K562 (cell line): ENCODE data around the gene ATP7B. TPM values are rescaled to one million over a fixed set of nuclear protein-coding genes. Genes with fewer than 3 reads are reported as not detected.
A peak's percentile ranks its signal among the peaks of the same experiment; 100 is the strongest.

Source experiments
- AFF1 ChIP-seq, 2 experiments: fragments of 450-650 bp; IDR thresholded peaks; 2 replicates each; pipeline ENCODE4 v1.6.1; 2018; ENCODE audit warnings: mild to moderate bottlenecking in 2 of 2, low read depth in 1 of 2; ENCODE audit not compliant: partially characterized antibody in 2 of 2
- GMEB1 ChIP-seq: fragments of 250-450 bp; sonication (Bioruptor Pico); IDR thresholded peaks from 2 replicates; pipeline ENCODE4 v1.4.0; 2020; ENCODE audit warnings: mild to moderate bottlenecking
- HDAC1 ChIP-seq, 2 experiments: fragments of 450-650 bp; IDR thresholded peaks; 2 replicates each; pipeline ENCODE4 v1.6.1; 2016 to 2017; ENCODE audit warnings: inconsistent platforms in 1 of 2, mild to moderate bottlenecking in 1 of 2, moderate library complexity in 1 of 2
- HDAC3 ChIP-seq: fragments of 450-650 bp; IDR thresholded peaks from 2 replicates; pipeline ENCODE4 v1.6.1; 2018; ENCODE audit warnings: borderline replicate concordance, mild to moderate bottlenecking, moderate library complexity; ENCODE audit not compliant: partially characterized antibody
- MXI1 ChIP-seq: IDR thresholded peaks from 2 replicates; pipeline ENCODE4 v1.6.1; 2011; ENCODE audit warnings: low read depth, mild to moderate bottlenecking, improper control_type of control experiment, low read length
- NFIC ChIP-seq: fragments of 450-650 bp; IDR thresholded peaks from 2 replicates; pipeline ENCODE4 v1.6.1; 2017; ENCODE audit warnings: mild to moderate bottlenecking, inconsistent platforms
- PHF21A ChIP-seq: fragments of 450-650 bp; IDR thresholded peaks from 2 replicates; pipeline ENCODE4 v1.6.1; 2017; ENCODE audit warnings: low read depth, borderline replicate concordance
- PPARD ChIP-seq: fragments of 250-450 bp; sonication (Bioruptor Pico); IDR thresholded peaks from 2 replicates; pipeline ENCODE4 v1.8.0; 2022; ENCODE audit warnings: inconsistent platforms, mild to moderate bottlenecking, moderate library complexity
- RAD21 ChIP-seq, 2 experiments: fragments of 250-450 bp in 1 of 2; fragments of 450-650 bp in 1 of 2; sonication (Bioruptor Pico) in 1 of 2; formaldehyde crosslinking in 1 of 2; IDR thresholded peaks in 1 of 2; conservative IDR thresholded peaks in 1 of 2; 2 replicates each; pipeline versions ENCODE4 v1.4.0 to v1.8.0; 2020 to 2022; ENCODE audit warnings: mild to moderate bottlenecking in 2 of 2, moderate library complexity in 1 of 2
- TFAP4 ChIP-seq: sonication (generic); formaldehyde crosslinking; IDR thresholded peaks from 2 replicates; pipeline ENCODE4 v1.8.0; 2022; ENCODE audit warnings: missing genetic modification reagents, mild to moderate bottlenecking, moderate library complexity, borderline replicate concordance
- USF2 ChIP-seq: sonication (generic); formaldehyde crosslinking; IDR thresholded peaks from 2 replicates; pipeline ENCODE4 v1.5.0; 2020; ENCODE audit warnings: missing genetic modification reagents
- VEZF1 ChIP-seq: fragments of 200-800 bp; sonication (Bioruptor generic); IDR thresholded peaks from 2 replicates; pipeline ENCODE4 v1.6.1; 2017; ENCODE audit warnings: missing genetic modification characterization, missing compliant biosample characterization
- YY1 ChIP-seq, 3 experiments: IDR thresholded peaks; 2 replicates each; pipeline ENCODE4 v1.6.1; 2011; ENCODE audit warnings: low read length in 2 of 3, mild to moderate bottlenecking in 2 of 3, moderate library complexity in 2 of 3, borderline replicate concordance in 1 of 3, control low read depth in 1 of 3, low read depth in 1 of 3; ENCODE audit not compliant: insufficient read depth in 3 of 3, insufficient replicate concordance in 2 of 3, control insufficient read depth in 1 of 3, insufficient read length in 1 of 3; ENCODE audit errors: extremely low read depth in 1 of 3
- ZNF263 ChIP-seq: sonication (generic); formaldehyde crosslinking; IDR thresholded peaks from 2 replicates; pipeline ENCODE4 v1.8.0; 2022; ENCODE audit warnings: mild to moderate bottlenecking, missing genetic modification reagents, borderline replicate concordance
- polyA plus RNA-seq, 8 experiments: library from polyadenylated mRNA; depleted of rRNA in 4 of 8; stranded (reverse) in 5 of 8; unstranded in 3 of 8; fragments of >200 nt; fragmentation: Nextera tagmentation in 2 of 8; fragmentation: Illumina TruSeq in 1 of 8; extraction: Ambion mirVana in 2 of 8; extraction: Trizol in 1 of 8; gene quantifications; 2 replicates each; pipeline versions ENCODE4 v1.2.1 to v1.2.3, GENCODE V29; 2011 to 2014; ENCODE audit warnings: inconsistent platforms in 1 of 8, missing spikeins in 1 of 8
- total RNA-seq, 7 experiments: library from RNA; depleted of rRNA in 6 of 7; stranded (reverse); fragments of >200 nt in 6 of 7; fragmentation: Illumina TruSeq in 2 of 7; extraction: Trizol in 2 of 7; gene quantifications; 2 replicates each; pipeline versions ENCODE4 v1.2.1 to v1.2.3, GENCODE V29; 2011 to 2021; ENCODE audit warnings: low replicate concordance in 1 of 7

The ATP7B gene
- total and polyA plus RNA-seq, 9 of the 15 experiments (the other 6 are each of a cell fraction or from before 2014, with no cell fraction given): 1.1 to 20.4 (median 8.5) TPM

- no peak for TF ChIP-seq TFAP4
- TF ChIP-seq RAD21 (CRISPR knock-in tag; conservative IDR thresholded peaks at IDR 0.05 in 1 of 2, IDR thresholded peaks at IDR 0.05 in 1 of 2): no peak
- TF ChIP-seq GMEB1 (CRISPR knock-in tag): no peak
- TF ChIP-seq AFF1 (IDR thresholded peaks at IDR 0.05; ENCODE audit: low read depth in 1 of 2, partially characterized antibody in 2 of 2): no peak
- TF ChIP-seq PHF21A: no peak
- TF ChIP-seq VEZF1: peak; percentile 21; the same call in 1 of the 2 replicates
- no peak for TF ChIP-seq PPARD (CRISPR knock-in tag)
- no peak for TF ChIP-seq YY1 (IDR thresholded peaks at IDR 0.05; ENCODE audit: borderline replicate concordance in 1 of 3, control insufficient read depth in 1 of 3, extremely low read depth in 1 of 3, insufficient read depth in 3 of 3, insufficient read length in 1 of 3, insufficient replicate concordance in 2 of 3, low read depth in 1 of 3, low read length in 2 of 3)
- TF ChIP-seq HDAC1 (IDR thresholded peaks at IDR 0.05): peak in 1 of 2 experiments; percentile 38; a peak in 2 of 4 replicates
- no peak for TF ChIP-seq USF2 (CRISPR knock-in tag)
- TF ChIP-seq HDAC3: no peak
- no peak for TF ChIP-seq NFIC
- no peak for TF ChIP-seq ZNF263 (CRISPR knock-in tag)
- no peak for TF ChIP-seq MXI1
Measured at GRCh38 chr13:51997641-51998330, 13.5 kb downstream of the ATP7B start (continued).
